Measurements from ENCODE around the gene CNTN2.

DNA sequence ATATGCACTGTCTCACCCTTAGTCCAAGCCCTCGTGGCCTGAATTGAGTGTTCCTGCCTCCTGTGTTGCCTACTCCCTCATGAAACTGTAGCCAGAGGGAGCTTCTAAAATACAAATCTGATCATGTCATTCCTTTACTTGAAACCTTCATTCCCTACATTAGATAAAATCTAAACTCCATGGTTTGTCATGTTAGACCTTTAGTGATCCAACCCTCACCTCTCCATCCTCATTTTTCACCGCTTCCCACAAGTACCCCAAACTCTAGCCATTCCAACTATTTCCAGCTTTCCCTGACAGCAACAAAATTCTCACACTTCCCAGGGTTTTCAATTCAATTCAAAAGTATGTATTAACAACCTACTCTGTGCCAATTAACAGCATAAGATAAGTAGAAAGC, 18.3 kb upstream of the CNTN2 start:
- TF ChIP-seq ZNF138 (CRISPR knock-in tag; conservative IDR thresholded peaks at IDR 0.05) = no peak
- TF ChIP-seq ZNF512 (CRISPR knock-in tag; IDR thresholded peaks at IDR 0.05; ENCODE audit: borderline replicate concordance) = no peak
- TF ChIP-seq HMGXB4 (CRISPR knock-in tag; IDR thresholded peaks at IDR 0.05) = no peak
- no peak for TF ChIP-seq E2F5 (CRISPR knock-in tag; IDR thresholded peaks at IDR 0.05)
- no peak for TF ChIP-seq CREB1 (CRISPR knock-in tag; IDR thresholded peaks at IDR 0.05)
- no peak for TF ChIP-seq CTCF (IDR thresholded peaks at IDR 0.05)
